Measurements from ENCODE around the gene MFAP4.

MFAP4 gene

DNA sequence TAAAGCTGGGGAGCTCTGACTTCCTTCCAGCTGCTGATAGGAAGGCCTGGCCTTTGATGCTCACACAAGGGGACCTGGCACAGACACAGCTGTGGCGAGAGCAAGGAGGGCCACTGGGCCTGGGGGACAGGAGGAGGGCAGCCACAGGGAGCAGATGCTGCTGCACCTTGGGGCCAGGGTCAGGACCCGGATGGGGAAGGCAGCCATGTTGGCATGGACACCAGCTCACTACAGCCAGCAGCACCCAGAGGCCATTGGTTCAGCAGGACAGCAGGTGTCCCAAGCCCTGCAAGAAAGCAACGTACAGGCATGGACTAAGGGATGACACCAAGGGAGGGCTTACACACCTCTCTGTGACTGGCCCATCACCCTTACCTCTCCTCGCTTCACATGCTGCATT, 16.0 kb upstream of the MFAP4 start:
- Histone ChIP-seq H3K4me3 (replicated peaks; ENCODE audit: low read depth, low read length) (no peak overlapping the region), H3K27me3 (replicated peaks; ENCODE audit: control insufficient read depth, insufficient read depth, low read length) (peaks cover 1% of the 10 kb centered on the region; the same call in 1 of the 2 replicates), H3K36me3 (ENCODE audit: control insufficient read depth, insufficient read depth, low read length) (no peaks in the 10 kb centered on the region)
- no peak for DNase-seq (ENCODE audit: extremely low read depth, insufficient read length)
- TF ChIP-seq, protein P1, sequence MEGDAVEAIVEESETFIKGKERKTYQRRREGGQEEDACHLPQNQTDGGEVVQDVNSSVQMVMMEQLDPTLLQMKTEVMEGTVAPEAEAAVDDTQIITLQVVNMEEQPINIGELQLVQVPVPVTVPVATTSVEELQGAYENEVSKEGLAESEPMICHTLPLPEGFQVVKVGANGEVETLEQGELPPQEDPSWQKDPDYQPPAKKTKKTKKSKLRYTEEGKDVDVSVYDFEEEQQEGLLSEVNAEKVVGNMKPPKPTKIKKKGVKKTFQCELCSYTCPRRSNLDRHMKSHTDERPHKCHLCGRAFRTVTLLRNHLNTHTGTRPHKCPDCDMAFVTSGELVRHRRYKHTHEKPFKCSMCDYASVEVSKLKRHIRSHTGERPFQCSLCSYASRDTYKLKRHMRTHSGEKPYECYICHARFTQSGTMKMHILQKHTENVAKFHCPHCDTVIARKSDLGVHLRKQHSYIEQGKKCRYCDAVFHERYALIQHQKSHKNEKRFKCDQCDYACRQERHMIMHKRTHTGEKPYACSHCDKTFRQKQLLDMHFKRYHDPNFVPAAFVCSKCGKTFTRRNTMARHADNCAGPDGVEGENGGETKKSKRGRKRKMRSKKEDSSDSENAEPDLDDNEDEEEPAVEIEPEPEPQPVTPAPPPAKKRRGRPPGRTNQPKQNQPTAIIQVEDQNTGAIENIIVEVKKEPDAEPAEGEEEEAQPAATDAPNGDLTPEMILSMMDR (IDR thresholded peaks at IDR 0.05; ENCODE audit: insufficient read depth, low read length, poor library complexity, severe bottlenecking), result no peak

DNA sequence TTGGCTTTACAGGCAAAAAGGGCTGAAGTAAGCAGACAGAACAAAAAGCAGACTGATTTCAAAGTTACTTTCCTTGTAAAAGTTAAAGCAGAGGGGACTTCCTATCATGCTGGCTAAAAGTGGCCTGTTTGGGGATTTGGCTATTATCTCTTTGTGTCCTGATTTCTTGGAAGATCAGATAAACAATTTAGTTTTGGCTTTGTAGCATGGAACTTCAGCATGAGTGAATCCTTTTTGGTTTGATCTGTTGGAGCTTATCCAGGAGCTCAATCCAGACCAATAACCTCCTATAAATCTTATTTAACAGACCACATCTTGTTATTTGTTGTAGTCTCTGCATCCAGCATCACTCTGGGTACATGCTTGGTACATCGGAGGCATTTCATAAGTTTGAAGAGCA, 15.2 kb upstream of the MFAP4 start:
- TF ChIP-seq, protein P1 (IDR thresholded peaks at IDR 0.05; ENCODE audit: insufficient read depth, low read length, poor library complexity, severe bottlenecking), result no peak
- Histone ChIP-seq H3K4me3 (replicated peaks; ENCODE audit: low read depth, low read length) (no peak overlapping the region), H3K36me3 (ENCODE audit: control insufficient read depth, insufficient read depth, low read length) (no peaks in the 10 kb centered on the region), H3K27me3 (replicated peaks; ENCODE audit: control insufficient read depth, insufficient read depth, low read length) (peaks cover 1% of the 10 kb centered on the region; the same call in 1 of the 2 replicates)
- no peak for DNase-seq (ENCODE audit: extremely low read depth, insufficient read length)

DNA sequence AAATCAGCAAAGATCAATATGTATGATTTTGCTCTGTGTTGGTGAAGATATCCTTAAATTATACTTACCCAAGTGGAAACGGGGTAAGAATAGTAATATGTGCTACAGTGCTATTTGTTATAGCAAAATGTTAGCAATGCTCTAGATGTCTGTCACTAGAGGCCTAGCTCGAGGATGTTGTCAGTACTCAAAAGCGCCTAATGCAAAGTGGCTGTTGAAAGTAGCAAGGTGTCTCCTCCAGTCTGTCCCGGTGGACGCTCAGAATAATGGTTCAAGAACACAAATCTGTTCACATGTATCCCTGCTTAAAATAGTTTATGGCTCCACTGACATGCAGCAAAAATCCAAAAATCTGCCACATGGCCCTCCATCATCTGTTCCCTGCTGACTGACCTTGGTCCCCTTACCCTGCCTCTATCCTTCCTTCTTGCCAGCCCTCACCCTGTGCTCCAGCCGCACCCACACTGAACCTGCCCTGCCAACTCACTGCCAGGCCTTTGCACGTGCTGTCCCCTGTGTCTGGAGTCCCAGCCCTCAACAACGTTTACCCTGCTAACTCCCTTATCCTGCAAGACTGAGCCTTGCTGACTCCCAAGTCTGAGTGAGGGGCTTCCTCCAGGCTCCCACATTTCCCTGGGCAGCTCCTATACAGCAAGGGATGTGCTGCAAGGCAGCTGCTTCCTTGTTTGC, 14.5 kb upstream of the MFAP4 start:
- TF ChIP-seq, protein P1 (IDR thresholded peaks at IDR 0.05; ENCODE audit: insufficient read depth, low read length, poor library complexity, severe bottlenecking), result no peak
- peaks cover 1% of the 10 kb centered on the region; the same call in 1 of the 2 replicates for H3K27me3 ChIP-seq (replicated peaks; ENCODE audit: control insufficient read depth, insufficient read depth, low read length)
- H3K36me3 ChIP-seq (ENCODE audit: control insufficient read depth, insufficient read depth, low read length), result no peaks in the 10 kb centered on the region
- H3K4me3 ChIP-seq (replicated peaks; ENCODE audit: low read depth, low read length), result no peak overlapping the region
- DNase-seq (ENCODE audit: extremely low read depth, insufficient read length), result no peak

DNA sequence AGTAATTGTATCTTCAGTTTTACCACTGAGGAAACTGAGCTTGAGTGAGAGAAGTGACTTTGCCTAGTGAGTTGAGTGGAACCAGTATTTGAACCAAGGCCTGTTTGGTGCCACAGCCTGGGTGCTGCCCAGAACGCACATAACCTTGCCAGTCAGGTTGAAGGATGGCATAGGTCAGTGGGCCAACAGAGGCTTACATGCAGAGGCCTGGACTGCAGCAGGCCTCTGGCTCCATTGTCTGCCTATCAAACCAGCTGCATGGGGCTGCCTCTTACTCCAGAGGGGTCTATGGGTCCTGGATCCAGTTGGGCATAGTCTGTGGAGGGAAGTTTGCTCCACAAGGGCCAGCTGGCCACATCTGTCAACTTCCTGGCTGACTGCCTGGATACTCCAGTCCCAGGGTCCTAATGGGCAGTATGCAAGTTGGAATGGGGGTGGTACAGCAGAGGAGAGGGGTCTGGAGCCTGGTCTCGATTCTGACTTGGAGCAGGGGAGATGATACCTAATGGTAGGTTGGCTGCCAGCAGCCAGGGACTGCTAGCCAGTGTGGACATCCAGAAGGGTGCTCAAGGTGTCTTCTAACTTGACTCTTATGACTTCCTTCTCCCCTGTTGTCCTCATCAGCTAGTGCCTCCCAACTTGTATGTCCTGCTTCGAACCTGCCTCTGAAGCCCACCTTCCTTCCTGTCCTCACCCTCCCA, 12.9 kb upstream of the MFAP4 start:
- H3K36me3 ChIP-seq (ENCODE audit: control insufficient read depth, insufficient read depth, low read length), result no peaks in the 10 kb centered on the region
- peaks cover 1% of the 10 kb centered on the region; the same call in 1 of the 2 replicates for H3K27me3 ChIP-seq (replicated peaks; ENCODE audit: control insufficient read depth, insufficient read depth, low read length)
- DNase-seq (ENCODE audit: extremely low read depth, insufficient read length), result no peak
- TF ChIP-seq, protein P1 (IDR thresholded peaks at IDR 0.05; ENCODE audit: insufficient read depth, low read length, poor library complexity, severe bottlenecking), result no peak
- H3K4me3 ChIP-seq (replicated peaks; ENCODE audit: low read depth, low read length), result no peak overlapping the region

DNA sequence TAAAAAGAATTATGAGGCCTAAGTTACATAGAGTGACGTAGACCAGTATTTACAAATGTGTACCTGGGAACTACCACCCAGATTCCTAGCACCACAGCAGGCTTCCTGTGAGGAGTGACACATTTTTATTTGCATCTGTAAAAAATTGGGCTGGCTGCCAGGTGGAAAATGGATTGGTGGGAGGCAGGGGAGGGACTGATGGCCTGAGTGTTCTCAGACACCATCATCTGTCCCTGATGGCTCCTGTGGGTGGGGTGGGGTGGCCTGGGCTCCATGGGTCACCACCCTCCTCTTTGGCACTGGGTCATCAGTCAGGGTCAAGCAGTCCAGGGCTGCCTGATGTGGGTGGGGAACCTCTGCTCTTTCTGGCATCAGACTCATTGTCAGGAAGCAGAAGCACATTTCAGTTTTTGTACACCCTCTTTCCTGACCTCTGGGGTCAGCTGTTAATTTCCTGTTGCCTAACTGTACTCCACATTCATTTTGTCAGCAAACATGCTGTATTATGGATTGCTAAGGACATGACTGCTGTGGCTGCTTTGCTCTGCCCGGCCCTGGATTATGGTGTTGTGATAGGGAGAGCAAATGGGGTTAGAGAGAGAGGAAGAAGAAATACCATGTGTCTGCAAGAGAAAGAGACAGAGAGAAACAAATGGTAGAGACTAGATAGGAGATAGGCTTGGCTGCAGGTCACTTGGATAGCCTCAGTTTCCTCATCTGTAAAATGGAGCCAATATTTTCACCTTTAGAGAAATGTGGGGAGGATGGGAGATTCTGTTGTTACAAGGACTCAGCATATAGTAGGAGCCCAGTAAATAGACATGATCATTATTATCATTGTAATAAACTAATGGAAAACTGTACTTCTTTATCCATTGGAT, 11.6 kb upstream of the MFAP4 start:
- TF ChIP-seq, protein P1 (IDR thresholded peaks at IDR 0.05; ENCODE audit: insufficient read depth, low read length, poor library complexity, severe bottlenecking), result no peak
- Histone ChIP-seq H3K27me3 (replicated peaks; ENCODE audit: control insufficient read depth, insufficient read depth, low read length) (peaks cover 1% of the 10 kb centered on the region; the same call in 1 of the 2 replicates), H3K36me3 (ENCODE audit: control insufficient read depth, insufficient read depth, low read length) (no peaks in the 10 kb centered on the region), H3K4me3 (replicated peaks; ENCODE audit: low read depth, low read length) (no peak overlapping the region)
- DNase-seq (ENCODE audit: extremely low read depth, insufficient read length), result no peak

Measured in GM06990 (cell line).